Measurements from ENCODE around the gene ASXL3. TPM values are rescaled to one million over a fixed set of nuclear protein-coding genes. Genes with fewer than 3 reads are reported as not detected.

Gene ASXL3
- total RNA-seq, 1 experiment from 2014 or later: 0.11 TPM

DNA sequence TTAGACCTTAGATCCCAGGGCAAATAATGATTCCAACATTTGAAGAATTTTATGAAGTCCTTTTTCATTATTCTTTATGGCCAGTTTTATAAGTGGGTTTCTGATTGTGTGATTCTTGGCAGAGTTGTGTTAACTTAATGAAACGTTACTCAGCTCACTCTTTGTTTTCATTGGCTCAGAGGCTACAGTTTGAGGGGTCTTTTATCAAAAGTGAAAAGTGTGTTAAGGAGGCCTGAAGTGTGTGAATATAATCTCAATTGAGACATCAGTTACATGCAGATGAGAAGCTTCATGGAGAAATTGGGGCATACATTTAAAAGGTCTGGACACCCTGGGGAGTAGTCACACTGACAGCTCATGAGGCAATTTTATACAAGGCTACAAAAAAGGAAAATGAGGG lies 74.6 kb downstream of the ASXL3 start:
- BruUV-seq (replicated peaks): no TSS peak
- POLR2A ChIA-PET (ENCODE audit: low non-redundant PET): no interaction called here

DNA sequence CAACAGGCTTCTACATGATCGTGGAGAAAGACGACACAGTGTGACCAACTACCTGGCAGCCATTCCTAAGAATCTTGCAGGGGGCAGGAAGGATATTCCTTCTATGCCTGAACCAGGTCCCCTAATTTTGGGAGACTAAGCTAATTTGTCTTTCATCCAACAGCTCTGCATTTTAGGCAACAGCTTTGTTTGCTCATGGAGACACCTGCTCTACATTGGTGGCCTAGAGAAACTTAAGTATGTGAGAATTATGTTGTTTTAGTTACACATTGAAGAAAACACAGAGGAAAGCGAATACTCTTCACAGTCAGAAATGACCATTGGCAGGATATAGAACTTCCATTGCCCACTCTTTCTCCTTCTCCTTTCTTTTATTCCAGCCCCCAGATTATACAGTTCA lies 75.2 kb downstream of the ASXL3 start:
- intact Hi-C loops (cut with micrococcal nuclease; ENCODE audit: unreplicated experiment): no loop called here
- no peak overlapping the region for H3K27ac ChIP-seq (ENCODE audit: low read depth, low read length, poor library complexity, severe bottlenecking)
- CTCF ChIA-PET: no interaction called here
- no peak for DNase-seq (ENCODE audit: low spot score)
- H3K4me3 ChIP-seq (ENCODE audit: low read depth, low read length, poor library complexity, severe bottlenecking): no peak overlapping the region
- no peaks in the 10 kb centered on the region for H3K9me3 ChIP-seq (ENCODE audit: low read depth, low read length, poor library complexity, severe bottlenecking)
- POLR2A ChIA-PET (ENCODE audit: low non-redundant PET): no interaction called here
- no TSS peak for BruUV-seq (replicated peaks)
- TF ChIP-seq EZH2 (IDR thresholded peaks at IDR 0.05; ENCODE audit: borderline replicate concordance, low read depth, low read length, poor library complexity, severe bottlenecking): no peak
- TF ChIP-seq, protein P1, sequence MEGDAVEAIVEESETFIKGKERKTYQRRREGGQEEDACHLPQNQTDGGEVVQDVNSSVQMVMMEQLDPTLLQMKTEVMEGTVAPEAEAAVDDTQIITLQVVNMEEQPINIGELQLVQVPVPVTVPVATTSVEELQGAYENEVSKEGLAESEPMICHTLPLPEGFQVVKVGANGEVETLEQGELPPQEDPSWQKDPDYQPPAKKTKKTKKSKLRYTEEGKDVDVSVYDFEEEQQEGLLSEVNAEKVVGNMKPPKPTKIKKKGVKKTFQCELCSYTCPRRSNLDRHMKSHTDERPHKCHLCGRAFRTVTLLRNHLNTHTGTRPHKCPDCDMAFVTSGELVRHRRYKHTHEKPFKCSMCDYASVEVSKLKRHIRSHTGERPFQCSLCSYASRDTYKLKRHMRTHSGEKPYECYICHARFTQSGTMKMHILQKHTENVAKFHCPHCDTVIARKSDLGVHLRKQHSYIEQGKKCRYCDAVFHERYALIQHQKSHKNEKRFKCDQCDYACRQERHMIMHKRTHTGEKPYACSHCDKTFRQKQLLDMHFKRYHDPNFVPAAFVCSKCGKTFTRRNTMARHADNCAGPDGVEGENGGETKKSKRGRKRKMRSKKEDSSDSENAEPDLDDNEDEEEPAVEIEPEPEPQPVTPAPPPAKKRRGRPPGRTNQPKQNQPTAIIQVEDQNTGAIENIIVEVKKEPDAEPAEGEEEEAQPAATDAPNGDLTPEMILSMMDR (conservative IDR thresholded peaks at IDR 0.05; ENCODE audit: low read depth, low read length): no peak
- no peaks in the 10 kb centered on the region for H3K36me3 ChIP-seq (ENCODE audit: insufficient read depth, low read length, poor library complexity, severe bottlenecking)
- peaks cover 7% of the 10 kb centered on the region for H3K27me3 ChIP-seq (replicated peaks; ENCODE audit: insufficient read depth, low read depth, low read length, poor library complexity)
- H3K4me1 ChIP-seq (ENCODE audit: insufficient read depth, low read length, poor library complexity, severe bottlenecking): no peaks in the 10 kb centered on the region

More for the DNA sequence above, 74.6 kb downstream of the ASXL3 start:
- CTCF ChIA-PET: no interaction called here
- Histone ChIP-seq H3K27ac (ENCODE audit: low read depth, low read length, poor library complexity, severe bottlenecking) (no peak overlapping the region), H3K4me1 (ENCODE audit: insufficient read depth, low read length, poor library complexity, severe bottlenecking) (no peaks in the 10 kb centered on the region), H3K27me3 (replicated peaks; ENCODE audit: insufficient read depth, low read depth, low read length, poor library complexity) (peaks cover 2% of the 10 kb centered on the region), H3K4me3 (ENCODE audit: low read depth, low read length, poor library complexity, severe bottlenecking) (no peak overlapping the region), H3K9me3 (ENCODE audit: low read depth, low read length, poor library complexity, severe bottlenecking) (no peaks in the 10 kb centered on the region), H3K36me3 (ENCODE audit: insufficient read depth, low read length, poor library complexity, severe bottlenecking) (no peaks in the 10 kb centered on the region)
- no peak for TF ChIP-seq EZH2 (IDR thresholded peaks at IDR 0.05; ENCODE audit: borderline replicate concordance, low read depth, low read length, poor library complexity, severe bottlenecking)
- TF ChIP-seq, protein P1 (conservative IDR thresholded peaks at IDR 0.05; ENCODE audit: low read depth, low read length): no peak
- intact Hi-C loops (cut with micrococcal nuclease; ENCODE audit: unreplicated experiment): no loop called here
- DNase-seq (ENCODE audit: low spot score): no peak

DNA sequence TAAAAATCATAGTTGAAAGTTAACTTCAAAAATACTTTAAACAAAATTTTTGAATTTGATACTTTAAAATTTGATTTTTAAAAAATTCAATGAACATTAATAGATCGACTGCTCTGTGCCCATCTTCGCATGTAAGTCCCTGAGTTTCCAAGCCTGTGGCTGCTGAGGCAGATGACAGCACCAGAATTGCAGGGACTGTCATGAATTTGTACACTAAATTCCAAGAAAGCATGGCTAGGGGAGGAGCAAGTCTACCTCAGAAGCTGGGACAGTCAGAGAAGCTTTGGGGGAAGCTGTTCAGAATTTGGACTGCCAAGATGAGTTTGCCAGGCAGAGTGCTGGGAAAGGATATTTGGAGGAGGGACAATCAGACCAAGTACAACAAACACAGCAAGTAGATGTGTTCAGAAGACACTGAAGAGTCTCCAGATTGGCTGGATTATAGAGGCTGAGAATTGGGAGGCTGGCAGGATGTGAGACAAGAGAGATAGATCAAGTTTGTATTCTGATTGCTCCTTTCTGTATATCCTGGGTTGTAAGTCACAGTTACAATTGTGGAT lies 79.0 kb downstream of the ASXL3 start:
- intact Hi-C loops (cut with micrococcal nuclease; ENCODE audit: unreplicated experiment): no loop called here
- H3K4me1 ChIP-seq (ENCODE audit: insufficient read depth, low read length, poor library complexity, severe bottlenecking): no peaks in the 10 kb centered on the region
- H3K36me3 ChIP-seq (ENCODE audit: insufficient read depth, low read length, poor library complexity, severe bottlenecking): no peaks in the 10 kb centered on the region
- TF ChIP-seq, protein P1 (conservative IDR thresholded peaks at IDR 0.05; ENCODE audit: low read depth, low read length): no peak
- no peak for TF ChIP-seq EZH2 (IDR thresholded peaks at IDR 0.05; ENCODE audit: borderline replicate concordance, low read depth, low read length, poor library complexity, severe bottlenecking)
- no peak overlapping the region for H3K4me3 ChIP-seq (ENCODE audit: low read depth, low read length, poor library complexity, severe bottlenecking)
- H3K27me3 ChIP-seq (replicated peaks; ENCODE audit: insufficient read depth, low read depth, low read length, poor library complexity): peaks cover 7% of the 10 kb centered on the region
- ChIA-PET POLR2A (ENCODE audit: low non-redundant PET) (no interaction called here), CTCF (no interaction called here)
- H3K9me3 ChIP-seq (ENCODE audit: low read depth, low read length, poor library complexity, severe bottlenecking): no peaks in the 10 kb centered on the region
- H3K27ac ChIP-seq (ENCODE audit: low read depth, low read length, poor library complexity, severe bottlenecking): no peak overlapping the region
- BruUV-seq (replicated peaks): no TSS peak
- DNase-seq (ENCODE audit: low spot score): no peak
